ENCODE data around the gene MOB1A.

GRCh38 chr2:74149570-74150319 lies 28.9 kb downstream of the MOB1A start:
- TF ChIP-seq CTCF (IDR thresholded peaks at IDR 0.05) = no peak
- TF ChIP-seq POLR2A (IDR thresholded peaks at IDR 0.05) = no peak

All from uterus (tissue), 2 donors.